Loucy (cell line): ENCODE data around the gene NARF.

Experiments
- H2AFZ ChIP-seq: fragments of 200-600 bp; sonication (generic); 2 replicates; pipeline ENCODE4 v1.6.0; 2016; ENCODE audit warnings: antibody characterized with exemption, mild to moderate bottlenecking, low read length, moderate library complexity
- H3F3A ChIP-seq: fragments of 200-600 bp; 2 replicates; pipeline ENCODE4 v1.6.0; 2016; ENCODE audit warnings: antibody characterized with exemption, low read depth, mild to moderate bottlenecking
- H3K27me3 ChIP-seq: fragments of 200-600 bp; sonication (generic); 2 replicates; pipeline ENCODE4 v1.6.1; 2014; ENCODE audit warnings: low read length, mild to moderate bottlenecking; ENCODE audit not compliant: insufficient read depth, poor library complexity, severe bottlenecking
- H3K36me3 ChIP-seq: fragments of 200-600 bp; sonication (generic); 2 replicates; pipeline ENCODE4 v1.6.1; 2016; ENCODE audit warnings: low read length; ENCODE audit not compliant: insufficient read depth
- H3K4me1 ChIP-seq: fragments of 200-600 bp; sonication (generic); 2 replicates; pipeline ENCODE4 v1.5.1; 2014; ENCODE audit warnings: low read length, mild to moderate bottlenecking; ENCODE audit not compliant: insufficient read depth, poor library complexity, severe bottlenecking
- H3K4me2 ChIP-seq: fragments of 200-600 bp; sonication (generic); 2 replicates; pipeline ENCODE4 v1.6.0; 2014; ENCODE audit warnings: antibody characterized with exemption, low read length, low read depth, mild to moderate bottlenecking; ENCODE audit not compliant: poor library complexity, severe bottlenecking
- H3K4me3 ChIP-seq: fragments of 200-600 bp; sonication (generic); 2 replicates; pipeline ENCODE4 v1.5.1; 2014; ENCODE audit warnings: low read length, mild to moderate bottlenecking, mixed read lengths; ENCODE audit not compliant: poor library complexity, severe bottlenecking
- H3K79me2 ChIP-seq: fragments of 200-600 bp; sonication (generic); 2 replicates; pipeline ENCODE4 v1.6.1; 2014; ENCODE audit warnings: low read length; ENCODE audit not compliant: insufficient read depth
- H3K9ac ChIP-seq: fragments of 200-600 bp; sonication (generic); 2 replicates; pipeline ENCODE4 v1.6.0; 2014; ENCODE audit warnings: mild to moderate bottlenecking, low read depth, low read length, moderate library complexity; ENCODE audit not compliant: poor library complexity, severe bottlenecking
- H3K9me2 ChIP-seq: fragments of 200-600 bp; sonication (generic); replicated peaks from 2 replicates; pipeline ENCODE4 v1.6.1; 2016; ENCODE audit warnings: low read depth, low read length, mixed read lengths
- H3K9me3 ChIP-seq: fragments of 200-600 bp; sonication (generic); 2 replicates; pipeline ENCODE4 v1.6.1; 2014; ENCODE audit warnings: mild to moderate bottlenecking, antibody characterized with exemption, low read length, low read depth; ENCODE audit not compliant: insufficient read depth
- H4K20me1 ChIP-seq: fragments of 200-600 bp; sonication (generic); 2 replicates; pipeline ENCODE4 v1.6.0; 2014; ENCODE audit warnings: antibody characterized with exemption, low read length, mild to moderate bottlenecking; ENCODE audit not compliant: insufficient read depth, poor library complexity, severe bottlenecking
- EZH2phosphoT487 ChIP-seq: fragments of 200-600 bp; IDR thresholded peaks from 2 replicates; pipeline ENCODE4 v1.6.1; 2018; ENCODE audit warnings: antibody characterized with exemption, mild to moderate bottlenecking, moderate library complexity, borderline replicate concordance
- TF ChIP-seq, protein P1 (sequence below): fragments of 200-600 bp; sonication (generic); conservative IDR thresholded peaks from 2 replicates; pipeline ENCODE4 v1.5.1; 2014; ENCODE audit warnings: mild to moderate bottlenecking, antibody characterized with exemption, low read length

The NARF gene

DNA sequence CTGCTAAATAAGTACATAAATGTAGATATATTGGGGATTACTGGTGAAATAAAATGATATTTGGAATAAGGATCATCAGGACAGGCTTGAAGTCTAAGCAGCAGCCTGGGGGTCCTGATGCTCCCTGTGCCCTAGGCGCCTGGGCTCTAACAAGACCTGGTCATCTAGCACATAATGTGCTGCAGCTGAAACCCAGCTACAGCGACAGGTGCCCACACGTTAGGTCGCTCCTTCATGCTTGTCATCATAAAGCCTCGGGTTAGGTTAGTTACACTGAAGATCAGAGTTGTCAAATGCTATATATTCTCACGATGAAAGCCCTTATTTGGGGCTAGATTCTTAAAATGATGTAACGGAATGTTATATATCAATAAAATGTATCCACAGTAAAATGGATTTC lies 11.5 kb downstream of the NARF start:
- Histone ChIP-seq H3F3A (no peaks in the 10 kb centered on the region), H3K9ac (no peak overlapping the region), H3K4me3 (no peak overlapping the region), H3K4me1 (no peaks in the 10 kb centered on the region), H2AFZ (no peak overlapping the region), H4K20me1 (peaks cover 9% of the 10 kb centered on the region), H3K4me2 (no peak overlapping the region), H3K9me3 (no peaks in the 10 kb centered on the region), H3K9me2 (no peaks in the 10 kb centered on the region), H3K79me2 (peaks cover 29% of the 10 kb centered on the region; the same call in 1 of the 2 replicates), H3K27me3 (no peaks in the 10 kb centered on the region), H3K36me3 (peaks cover 69% of the 10 kb centered on the region)
- TF ChIP-seq EZH2phosphoT487: no peak
- TF ChIP-seq, protein P1, sequence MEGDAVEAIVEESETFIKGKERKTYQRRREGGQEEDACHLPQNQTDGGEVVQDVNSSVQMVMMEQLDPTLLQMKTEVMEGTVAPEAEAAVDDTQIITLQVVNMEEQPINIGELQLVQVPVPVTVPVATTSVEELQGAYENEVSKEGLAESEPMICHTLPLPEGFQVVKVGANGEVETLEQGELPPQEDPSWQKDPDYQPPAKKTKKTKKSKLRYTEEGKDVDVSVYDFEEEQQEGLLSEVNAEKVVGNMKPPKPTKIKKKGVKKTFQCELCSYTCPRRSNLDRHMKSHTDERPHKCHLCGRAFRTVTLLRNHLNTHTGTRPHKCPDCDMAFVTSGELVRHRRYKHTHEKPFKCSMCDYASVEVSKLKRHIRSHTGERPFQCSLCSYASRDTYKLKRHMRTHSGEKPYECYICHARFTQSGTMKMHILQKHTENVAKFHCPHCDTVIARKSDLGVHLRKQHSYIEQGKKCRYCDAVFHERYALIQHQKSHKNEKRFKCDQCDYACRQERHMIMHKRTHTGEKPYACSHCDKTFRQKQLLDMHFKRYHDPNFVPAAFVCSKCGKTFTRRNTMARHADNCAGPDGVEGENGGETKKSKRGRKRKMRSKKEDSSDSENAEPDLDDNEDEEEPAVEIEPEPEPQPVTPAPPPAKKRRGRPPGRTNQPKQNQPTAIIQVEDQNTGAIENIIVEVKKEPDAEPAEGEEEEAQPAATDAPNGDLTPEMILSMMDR: no peak

DNA sequence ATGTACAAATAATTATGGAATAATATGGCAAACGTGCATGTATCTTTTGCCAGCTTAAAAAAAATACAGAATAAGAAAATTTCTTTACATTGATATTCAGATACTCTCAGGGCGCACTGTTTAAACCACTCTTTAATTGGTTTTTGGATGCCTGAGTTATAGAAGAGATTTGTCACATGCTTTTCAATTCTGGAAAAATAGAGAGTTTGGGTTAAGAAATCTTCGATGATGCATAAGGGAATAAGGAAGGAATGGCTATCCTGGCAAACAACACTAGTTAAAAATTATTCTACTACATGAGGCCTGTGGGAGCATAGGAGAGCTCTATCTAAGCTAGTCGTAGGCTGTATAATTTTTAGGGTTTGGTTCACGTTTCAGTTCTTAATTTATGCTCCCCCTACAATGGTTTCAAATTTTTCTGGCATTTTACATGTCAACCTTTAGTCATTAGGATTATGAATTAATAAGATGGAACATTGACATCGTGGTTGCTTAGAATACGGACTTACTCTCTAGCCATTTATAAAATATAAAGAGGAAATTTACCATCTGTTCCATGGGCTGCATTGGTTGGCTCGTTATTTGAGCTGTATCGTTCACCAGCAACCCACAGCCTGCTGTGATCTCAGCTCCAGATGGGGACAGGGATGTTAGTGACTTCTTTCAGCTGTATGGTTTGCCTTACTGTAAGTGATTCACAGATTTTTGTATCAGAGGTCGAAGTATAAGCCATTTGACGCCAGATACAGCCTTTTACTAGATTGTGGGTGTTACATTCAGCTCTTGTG lies 15.9 kb downstream of the NARF start:
- Histone ChIP-seq H3K4me3 (no peak overlapping the region), H4K20me1 (peaks cover 12% of the 10 kb centered on the region), H3F3A (no peaks in the 10 kb centered on the region), H3K9me3 (no peaks in the 10 kb centered on the region), H2AFZ (no peak overlapping the region), H3K27me3 (no peaks in the 10 kb centered on the region), H3K9me2 (no peaks in the 10 kb centered on the region), H3K4me2 (no peak overlapping the region), H3K36me3 (peaks cover 64% of the 10 kb centered on the region), H3K79me2 (peaks cover 4% of the 10 kb centered on the region; the same call in 1 of the 2 replicates), H3K4me1 (peaks cover 12% of the 10 kb centered on the region), H3K9ac (no peak overlapping the region)
- no peak for TF ChIP-seq EZH2phosphoT487
- TF ChIP-seq, protein P1: no peak

DNA sequence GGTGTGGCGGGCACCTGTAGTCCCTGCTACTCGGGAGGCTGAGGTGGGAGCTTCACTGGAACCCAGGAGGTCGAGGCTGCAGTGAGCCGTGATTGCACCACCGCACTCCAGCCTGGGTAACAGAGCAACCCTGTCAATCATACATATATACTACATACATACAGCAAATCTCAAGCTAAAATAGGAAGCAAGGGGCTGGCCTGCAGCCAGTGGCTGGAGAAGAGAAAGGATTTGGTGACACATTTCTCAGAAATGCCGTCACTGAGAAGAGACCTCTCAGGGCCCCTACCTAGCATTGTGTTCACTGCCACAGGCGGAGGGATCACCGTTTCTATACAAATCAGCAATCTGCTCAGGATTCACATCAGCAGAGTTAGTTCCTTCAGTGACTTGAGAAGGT lies 16.9 kb downstream of the NARF start:
- H3K9me3 ChIP-seq: no peaks in the 10 kb centered on the region
- peaks cover 12% of the 10 kb centered on the region for H4K20me1 ChIP-seq
- H3K9ac ChIP-seq: no peak overlapping the region
- H3K36me3 ChIP-seq: peaks cover 68% of the 10 kb centered on the region
- no peak overlapping the region for H3K4me2 ChIP-seq
- no peaks in the 10 kb centered on the region for H3K27me3 ChIP-seq
- no peak overlapping the region for H3K4me3 ChIP-seq
- TF ChIP-seq, protein P1: no peak
- TF ChIP-seq EZH2phosphoT487: no peak
- peaks cover 13% of the 10 kb centered on the region for H3K4me1 ChIP-seq
- peaks cover 4% of the 10 kb centered on the region; the same call in 1 of the 2 replicates for H3K79me2 ChIP-seq
- H3F3A ChIP-seq: no peaks in the 10 kb centered on the region
- no peaks in the 10 kb centered on the region for H3K9me2 ChIP-seq
- H2AFZ ChIP-seq: no peak overlapping the region
